ENCODE measurements around the gene PLPP1. TPM values are rescaled to one million over a fixed set of nuclear protein-coding genes. Genes with fewer than 3 reads are reported as not detected.

Gene PLPP1
- total and polyA plus RNA-seq, 2 of the 8 experiments (the other 6 are each of a cell fraction or from before 2014, with no cell fraction given) = 43.7 to 91.3 TPM

DNA sequence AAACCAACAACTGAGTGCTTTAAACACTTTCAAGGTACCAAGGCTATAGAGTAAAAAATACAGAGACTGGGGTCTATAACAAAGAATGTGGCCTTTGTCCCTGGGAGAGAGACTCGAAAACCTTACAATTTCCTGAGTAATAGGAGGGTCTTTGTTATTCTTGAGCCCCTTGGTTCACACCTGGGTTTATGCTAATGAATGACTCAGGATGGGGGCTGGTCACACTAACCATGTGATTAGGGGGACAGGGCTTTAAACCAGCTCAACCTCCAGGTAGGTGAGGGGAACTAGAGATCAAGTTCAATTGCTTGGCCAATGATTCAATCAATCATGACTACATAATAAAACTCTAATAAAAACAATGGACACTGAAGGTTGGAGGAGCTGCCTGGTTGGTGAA is 50.2 kb downstream of the PLPP1 start:
- Histone ChIP-seq H4K20me1 (replicated peaks in 1 of 2; ENCODE audit: control insufficient read depth in 1 of 2, insufficient read depth in 2 of 2, low read length in 2 of 2) (no peaks in the 10 kb centered on the region), H2AFZ (ENCODE audit: low read length) (no peak overlapping the region), H2BK5ac (ENCODE audit: low read depth, low read length) (peak overlapping the region; percentile 95), H3K23me2 (ENCODE audit: low read depth, low read length) (no peaks in the 10 kb centered on the region), H4K8ac (ENCODE audit: extremely low read depth, insufficient read depth, low read length) (no peak overlapping the region), H3K36me3 (ENCODE audit: control insufficient read depth in 2 of 4, insufficient read depth in 4 of 4, low read length in 3 of 4) (peaks cover 0 to 13% (median 0%) of the 10 kb centered on the region in 4 experiments; a peak in 1 of 8 replicates), H3K27me3 (replicated peaks in 1 of 4; ENCODE audit: control insufficient read depth in 3 of 4, extremely low read depth in 1 of 4, insufficient read depth in 3 of 4, low read length in 3 of 4) (no peaks in the 10 kb centered on the region), H4K5ac (ENCODE audit: insufficient read length, low read depth, low read length) (peak overlapping the region; percentile 93), H3K4ac (replicated peaks; ENCODE audit: insufficient read length, low read depth, low read length) (peak overlapping the region; percentile 69), H3K9me3 (ENCODE audit: insufficient read depth in 2 of 2, low read depth in 1 of 2, low read length in 1 of 2) (no peaks in the 10 kb centered on the region), H2BK120ac (replicated peaks; ENCODE audit: low read depth, low read length) (peak overlapping the region; percentile 95), H3K9ac (replicated peaks in 1 of 4; ENCODE audit: extremely low read depth in 1 of 4, low read depth in 3 of 4, low read length in 3 of 4) (no peak overlapping the region), H3K4me3 (ENCODE audit: extremely low read depth in 1 of 4, insufficient read depth in 2 of 4, low read depth in 3 of 4, low read length in 4 of 4) (peak overlapping the region in 1 of 4 experiments; percentile 49; a peak in 2 of 8 replicates), H3K56ac (replicated peaks; ENCODE audit: insufficient read length, low read depth, low read length) (peak overlapping the region; percentile 27), H2AK5ac (ENCODE audit: low read depth, low read length) (peak overlapping the region; percentile 78; the same call in 1 of the 2 replicates), H3K79me1 (ENCODE audit: low read depth, low read length) (no peaks in the 10 kb centered on the region; the same call in 1 of the 2 replicates), H3K23ac (ENCODE audit: insufficient read length) (no peak overlapping the region), H2BK15ac (ENCODE audit: low read length) (no peak overlapping the region), H3K4me2 (ENCODE audit: insufficient read depth in 1 of 2, low read depth in 2 of 2, low read length in 2 of 2) (peak overlapping the region; percentile 65 to 68), H4K91ac (replicated peaks; ENCODE audit: insufficient read length, low read length) (peak overlapping the region; percentile 89), H3K27ac (ENCODE audit: low read depth, low read length) (peak overlapping the region; percentile 70; the same call in 1 of the 2 replicates), H3K79me2 (ENCODE audit: control insufficient read depth in 1 of 2, insufficient read depth in 2 of 2, low read length in 2 of 2) (peaks cover 0 to 60% of the 10 kb centered on the region in 2 experiments; a peak in 3 of 4 replicates), H3K18ac (ENCODE audit: extremely low read depth, low read length) (peak overlapping the region; percentile 79; the same call in 1 of the 2 replicates), H2BK12ac (ENCODE audit: low read depth, low read length) (peak overlapping the region; percentile 86), H2BK20ac (ENCODE audit: low read length) (peak overlapping the region; percentile 63; the same call in 1 of the 2 replicates), H3K4me1 (replicated peaks in 1 of 4; ENCODE audit: control insufficient read depth in 3 of 4, insufficient read depth in 4 of 4, low read length in 3 of 4) (peaks cover 3 to 18% (median 12%) of the 10 kb centered on the region in 4 experiments; a peak in 6 of 7 replicates), H3K14ac (ENCODE audit: insufficient read length) (no peak overlapping the region)
- 0 out of 4 replicates have a peak, but pooled peaks of 1 of the 2 experiments have one; percentile 30 for TF ChIP-seq HDAC2 (IDR thresholded peaks at IDR 0.05; ENCODE audit: borderline replicate concordance in 1 of 2, low read depth in 2 of 2, low read length in 2 of 2)
- peak; percentile 92 for TF ChIP-seq JUND (IDR thresholded peaks at IDR 0.05; ENCODE audit: low read length)
- no peak for TF ChIP-seq EP300 (IDR thresholded peaks at IDR 0.05; ENCODE audit: borderline replicate concordance in 1 of 2, low read depth in 2 of 2, low read length in 2 of 2)
- peak; percentile 34; the same call in 1 of the 2 replicates for TF ChIP-seq SP1 (IDR thresholded peaks at IDR 0.05; ENCODE audit: low read depth, low read length)
- no peak for TF ChIP-seq KDM1A (IDR thresholded peaks at IDR 0.05; ENCODE audit: borderline replicate concordance, low read length)
- peak; percentile 38 for TF ChIP-seq ASH2L (IDR thresholded peaks at IDR 0.05; ENCODE audit: low read length)
- TF ChIP-seq MAFK (IDR thresholded peaks at IDR 0.05; ENCODE audit: low read depth, low read length) = peak; percentile 35; the same call in 1 of the 2 replicates
- TF ChIP-seq, protein P1, sequence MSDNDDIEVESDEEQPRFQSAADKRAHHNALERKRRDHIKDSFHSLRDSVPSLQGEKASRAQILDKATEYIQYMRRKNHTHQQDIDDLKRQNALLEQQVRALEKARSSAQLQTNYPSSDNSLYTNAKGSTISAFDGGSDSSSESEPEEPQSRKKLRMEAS (IDR thresholded peaks at IDR 0.05) = peak; percentile 39; the same call in 1 of the 2 replicates
- TF ChIP-seq CREB1 (IDR thresholded peaks at IDR 0.05) = no peak
- no peak for TF ChIP-seq HDAC6 (IDR thresholded peaks at IDR 0.05; ENCODE audit: low read depth, low read length)
- peak in 1 of 2 experiments; percentile 49; a peak in 1 of 3 replicates for TF ChIP-seq POLR2A (IDR thresholded peaks at IDR 0.05; ENCODE audit: control extremely low read depth in 1 of 2, low read depth in 2 of 2, low read length in 2 of 2)
- 0 out of 2 replicates have a peak, but pooled peaks have one; percentile 55 for TF ChIP-seq BACH1 (IDR thresholded peaks at IDR 0.05; ENCODE audit: low read length)
- peak; percentile 81; the same call in 1 of the 2 replicates for TF ChIP-seq TCF12 (IDR thresholded peaks at IDR 0.05; ENCODE audit: low read depth, low read length)
- FAIRE-seq (peak; percentile 97), DNase-seq (ENCODE audit: low read depth in 1 of 2, low spot score in 2 of 2) (peak in 1 of 2 experiments; percentile 58)
- ChIA-PET CTCF (ENCODE audit: partially characterized antibody) (interaction anchor here (0.7 to 1.1 kb wide), 2 partner anchors 33 to 207 kb away, joined by 3 to 4 read pairs; no protein-coding TSS in a partner anchor), POLR2A (ENCODE audit: partially characterized antibody) (interaction anchor here (0.7 to 1.9 kb wide), 6 partner anchors 9 to 51 kb away, joined by 3 to 7 read pairs (median 3); no protein-coding TSS in a partner anchor)
- 0% methylated on average over 1 of the region's 1 CpG; no CpG with 5 or more reads in 1 of the 2 experiments for WGBS, 2 experiments (ENCODE audit: extremely low coverage in 1 of 2, insufficient coverage in 1 of 2, insufficient read length in 1 of 2, insufficient replicate concordance in 2 of 2, low coverage in 1 of 2, low lambda C conversion rate in 2 of 2, missing lambda C conversion rate in 1 of 2)

Measured in H1 (cell line).